Ovary (tissue), 3 donors: ENCODE results near the gene ART3.

ENCODE experiments used
- CTCF ChIP-seq, 3 donors: fragments of 450-650 bp in 2 of 3; fragments of 200-600 bp in 1 of 3; IDR thresholded peaks; one replicate each; pipeline versions ENCODE4 v1.5.1 to v1.8.0; 2016 to 2022; ENCODE audit warnings: antibody characterized with exemption in 3 of 3, mild to moderate bottlenecking in 1 of 3
- POLR2A ChIP-seq: fragments of 450-650 bp; IDR thresholded peaks from one replicate; pipeline ENCODE4 v1.6.1; 2017; ENCODE audit warnings: antibody characterized with exemption, mild to moderate bottlenecking, moderate library complexity
- donor health status: DM: no; HTN: no; CAD: no.

GRCh38 chr4:76106442-76106841 lies 31.9 kb downstream of the ART3 start:
- TF ChIP-seq CTCF (IDR thresholded peaks at IDR 0.05) (no peak), POLR2A (no peak)
